GM19395 (cell line): Measurements from ENCODE around the gene OR4C45.
"Not testable (repeated sequence)": the region's sequence is repeated elsewhere in the genome, so short reads cannot be mapped to it uniquely, and the experiment has no call there.

Experiments used
- ATAC-seq: cut with Tn5 transposase; IDR thresholded peaks from one replicate; pipeline ENCODE4 v1.9.1; 2021; ENCODE audit warnings: mild to moderate bottlenecking, moderate library complexity; ENCODE audit not compliant: unreplicated experiment

OR4C45 gene

DNA sequence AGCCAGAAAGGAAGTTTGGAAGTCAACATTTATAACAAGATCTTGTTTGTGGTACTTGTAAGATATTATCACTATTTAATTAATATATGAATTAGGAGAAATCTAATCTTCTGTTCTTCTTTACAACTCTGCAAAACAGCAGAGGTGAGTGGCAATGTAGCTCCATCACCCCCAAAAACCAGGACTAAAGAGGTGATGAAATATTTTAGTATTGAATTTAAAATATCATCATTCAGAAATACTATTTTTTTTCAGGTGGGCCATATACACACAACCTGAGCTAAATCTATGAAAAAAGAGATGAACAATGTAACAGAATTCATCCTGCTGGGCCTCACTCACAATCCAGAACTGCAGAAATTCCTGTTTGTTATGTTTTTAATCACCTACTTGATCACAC is at the start of gene OR4C45:
Gene OR4C45, plus strand, starts transcription at position 301 of the 400 bp plus-strand sequence.
- no peak for ATAC-seq

DNA sequence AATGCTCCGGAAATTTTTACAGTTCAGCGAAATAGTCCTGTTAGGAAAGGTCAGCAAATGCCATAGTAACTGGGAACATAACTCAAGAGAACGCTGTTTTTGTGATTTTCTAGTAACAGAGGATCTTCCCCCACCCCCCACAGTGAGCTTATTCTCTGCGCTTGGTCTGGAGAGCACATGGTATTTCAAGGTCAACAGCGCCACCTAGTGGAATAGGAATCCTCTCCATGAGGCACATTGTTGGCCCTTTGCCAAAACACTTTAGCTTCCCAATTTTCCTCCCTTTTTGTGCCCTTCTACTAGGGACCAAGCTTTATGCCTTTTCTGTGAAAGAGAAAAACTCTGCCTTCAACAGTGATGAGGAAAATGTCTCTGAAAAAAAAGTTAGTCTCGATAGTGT is 37.1 kb upstream of the OR4C45 start:
- ATAC-seq, result no peak

DNA sequence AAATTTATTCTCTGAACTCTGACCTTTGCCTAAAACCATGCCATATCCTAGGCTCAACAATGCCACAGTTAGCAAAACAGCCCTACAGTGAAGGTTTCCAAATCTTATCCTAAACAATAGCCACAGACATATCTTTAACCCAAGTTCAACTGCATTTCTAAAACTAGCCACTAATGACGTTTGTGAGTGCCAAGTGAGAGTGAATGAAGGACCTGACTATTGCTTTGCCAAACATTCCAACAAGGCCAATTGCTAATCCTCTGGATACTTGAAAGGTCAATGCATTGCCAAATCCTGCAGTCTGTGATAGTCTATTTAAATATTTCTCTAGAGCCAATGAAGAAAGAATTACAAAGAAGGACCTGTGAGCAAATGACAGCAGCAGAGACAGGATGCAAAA is 2.5 kb upstream of the OR4C45 start:
- no peak for ATAC-seq

DNA sequence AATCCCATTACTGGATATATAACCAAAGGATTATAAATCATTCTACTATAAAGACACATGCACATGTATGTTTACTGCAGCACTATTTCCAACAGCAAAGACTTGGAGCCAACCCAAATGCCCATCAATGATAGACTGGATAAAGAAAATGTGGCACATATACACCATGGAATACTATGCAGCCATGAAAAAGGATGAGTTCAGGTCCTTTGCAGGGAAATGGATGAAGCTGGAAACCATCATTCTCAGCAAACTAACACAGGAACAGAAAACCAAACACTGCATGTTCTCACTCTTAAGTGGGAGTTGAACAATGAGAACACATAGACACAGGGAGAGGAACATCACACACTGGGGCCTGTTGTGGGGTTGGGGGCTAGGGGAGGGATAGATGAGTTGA is 3.6 kb downstream of the OR4C45 start:
- not testable (repeated sequence) for ATAC-seq

DNA sequence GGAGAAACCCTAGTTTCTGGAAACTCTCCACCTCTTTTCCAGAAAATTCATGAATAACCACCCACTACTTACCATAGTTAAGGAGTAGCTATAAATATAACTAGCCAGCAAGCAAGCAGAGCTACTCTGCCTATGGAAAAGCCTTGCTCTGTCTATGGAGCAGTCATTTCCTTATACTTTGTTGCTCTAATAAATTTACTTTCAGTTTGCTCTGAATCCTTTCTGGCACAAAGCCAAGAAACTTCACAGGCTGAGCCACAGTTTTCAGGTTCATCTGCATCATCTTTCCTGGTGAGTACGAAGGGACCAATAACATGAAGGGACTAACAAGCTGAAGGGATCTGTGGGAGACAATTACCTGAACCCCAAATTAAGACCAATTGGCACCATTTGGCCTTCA is 4.6 kb downstream of the OR4C45 start:
- ATAC-seq, result no peak

DNA sequence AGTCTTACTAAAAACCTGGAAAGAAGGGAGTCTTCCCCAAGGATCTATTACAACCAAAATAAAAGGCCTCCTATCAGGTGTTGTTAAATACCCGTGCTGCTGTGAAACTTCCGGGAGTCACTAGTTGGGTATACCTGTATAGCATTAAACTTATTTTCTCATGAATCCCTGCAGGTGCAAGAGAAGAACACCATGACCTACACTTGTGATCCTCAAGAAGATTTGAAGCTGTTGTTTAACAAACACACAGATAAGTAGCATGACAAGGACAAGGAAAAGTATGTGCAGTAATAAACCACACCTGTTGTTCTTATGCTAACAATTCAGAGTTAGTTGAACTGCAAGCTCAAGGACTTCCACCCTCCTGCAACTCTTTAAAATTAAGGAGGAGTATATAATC is 12.0 kb downstream of the OR4C45 start:
- ATAC-seq, result no peak

DNA sequence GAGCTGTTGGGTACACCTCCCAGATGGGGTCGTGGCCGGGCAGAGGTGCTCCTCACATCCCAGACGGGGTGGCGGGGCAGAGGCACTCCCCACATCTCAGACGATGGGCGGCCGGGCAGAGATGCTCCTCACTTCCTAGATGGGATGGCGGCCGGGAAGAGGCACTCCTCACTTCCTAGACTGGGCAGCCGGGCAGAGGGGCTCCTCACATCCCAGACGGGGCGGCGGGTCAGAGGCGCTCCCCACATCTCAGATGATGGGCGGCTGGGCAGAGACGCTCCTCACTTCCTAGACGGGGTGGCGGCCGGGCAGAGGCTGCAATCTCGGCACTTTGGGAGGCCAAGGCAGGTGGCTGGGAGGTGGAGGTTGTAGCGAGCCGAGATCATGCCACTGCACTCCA is 30.4 kb downstream of the OR4C45 start:
- ATAC-seq, result not testable (repeated sequence)

DNA sequence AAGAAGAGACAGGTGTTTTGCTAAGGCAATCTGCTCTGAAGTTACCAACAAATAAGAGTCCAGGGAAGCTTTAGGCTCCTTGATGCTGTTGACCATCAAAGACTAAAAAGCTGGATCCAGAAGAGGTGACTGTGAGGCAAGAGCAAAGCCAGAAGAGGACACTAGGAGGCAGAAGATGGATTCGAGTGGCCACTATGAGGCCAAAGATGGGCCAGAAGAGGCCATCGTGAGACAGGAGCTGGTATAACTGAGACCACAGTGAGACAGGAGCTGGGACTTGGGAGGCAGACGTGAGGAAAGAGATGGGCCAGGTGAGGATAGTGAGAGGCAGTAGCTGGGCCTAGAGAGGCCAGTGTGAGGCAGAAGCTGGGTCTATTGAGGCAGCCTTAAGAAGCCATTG is 37.7 kb downstream of the OR4C45 start:
- no peak for ATAC-seq

DNA sequence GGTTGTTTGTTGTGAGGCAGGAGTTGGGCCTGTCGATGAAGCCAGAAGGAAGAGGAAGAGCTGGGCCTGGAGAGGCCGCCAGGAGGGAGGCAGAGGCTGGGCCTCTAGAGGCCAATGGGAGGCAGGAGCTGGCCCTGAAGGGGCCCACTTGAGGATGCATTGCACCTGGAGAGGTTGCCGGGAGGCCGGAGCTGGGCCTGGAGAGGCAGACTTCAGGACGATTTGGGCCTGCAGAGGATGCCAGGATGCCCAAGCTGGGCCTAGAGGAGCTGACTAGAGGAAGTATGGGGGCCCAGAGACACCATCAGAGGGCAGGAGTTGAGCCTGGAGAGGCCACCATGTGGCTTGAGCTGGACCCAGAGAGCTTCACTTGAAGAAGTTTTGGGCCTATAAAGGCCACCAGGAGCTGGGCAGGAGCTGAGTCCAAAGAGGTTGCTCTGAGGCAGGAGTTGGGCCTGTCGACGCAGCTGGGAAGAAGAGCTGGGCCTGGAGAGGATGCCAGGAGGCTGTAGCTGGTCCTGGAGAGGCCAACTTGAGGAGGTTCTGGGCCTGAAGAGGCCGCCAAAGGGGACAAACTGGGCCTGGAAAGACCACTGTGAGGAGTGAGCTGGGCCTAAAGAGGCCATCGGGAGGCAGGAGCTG is 39.0 kb downstream of the OR4C45 start:
- no peak for ATAC-seq

DNA sequence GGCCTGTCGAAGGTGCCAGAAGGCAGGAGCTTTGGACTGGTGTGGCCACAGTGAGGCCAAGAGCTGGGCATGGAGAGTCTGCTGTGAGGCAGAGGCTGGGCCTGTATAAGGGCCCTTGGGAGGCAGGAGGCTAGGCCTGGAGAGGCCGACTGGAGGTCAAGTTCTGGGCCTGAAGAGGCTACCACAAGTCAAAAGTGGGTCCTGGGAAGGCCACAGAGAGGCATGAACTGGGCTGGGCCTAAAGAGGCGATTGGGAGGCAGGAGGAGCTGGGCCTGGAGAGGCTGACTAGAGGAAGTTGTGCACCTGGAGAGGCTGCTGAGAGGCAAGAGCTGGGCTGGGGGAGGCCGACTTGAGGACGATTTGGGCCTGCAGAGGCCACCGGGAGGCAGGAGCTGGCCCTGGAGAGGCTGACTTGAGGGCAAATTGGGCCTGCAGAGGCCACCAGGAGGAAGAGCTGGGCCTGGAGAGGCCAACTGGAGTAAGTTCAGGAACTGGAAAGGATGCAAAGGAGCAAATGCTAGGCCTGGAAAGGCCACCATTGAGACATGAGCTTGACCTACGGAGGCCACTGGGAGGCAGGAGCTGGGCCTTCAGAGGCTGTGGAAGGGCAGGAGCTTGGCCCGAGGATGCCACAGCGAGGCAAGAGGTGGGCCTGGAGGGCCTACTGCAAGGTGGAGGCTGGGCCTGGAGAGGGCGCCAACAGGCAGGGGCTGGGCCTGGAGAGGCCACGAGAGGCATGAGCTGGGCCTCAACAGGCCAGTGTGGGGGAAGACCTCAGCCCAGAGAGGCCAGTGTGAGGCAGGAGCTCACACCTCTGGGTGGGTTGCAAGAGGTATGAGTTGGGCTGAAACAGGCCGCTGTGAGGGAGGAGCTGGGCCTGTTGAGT is 39.8 kb downstream of the OR4C45 start:
- ATAC-seq, result no peak

DNA sequence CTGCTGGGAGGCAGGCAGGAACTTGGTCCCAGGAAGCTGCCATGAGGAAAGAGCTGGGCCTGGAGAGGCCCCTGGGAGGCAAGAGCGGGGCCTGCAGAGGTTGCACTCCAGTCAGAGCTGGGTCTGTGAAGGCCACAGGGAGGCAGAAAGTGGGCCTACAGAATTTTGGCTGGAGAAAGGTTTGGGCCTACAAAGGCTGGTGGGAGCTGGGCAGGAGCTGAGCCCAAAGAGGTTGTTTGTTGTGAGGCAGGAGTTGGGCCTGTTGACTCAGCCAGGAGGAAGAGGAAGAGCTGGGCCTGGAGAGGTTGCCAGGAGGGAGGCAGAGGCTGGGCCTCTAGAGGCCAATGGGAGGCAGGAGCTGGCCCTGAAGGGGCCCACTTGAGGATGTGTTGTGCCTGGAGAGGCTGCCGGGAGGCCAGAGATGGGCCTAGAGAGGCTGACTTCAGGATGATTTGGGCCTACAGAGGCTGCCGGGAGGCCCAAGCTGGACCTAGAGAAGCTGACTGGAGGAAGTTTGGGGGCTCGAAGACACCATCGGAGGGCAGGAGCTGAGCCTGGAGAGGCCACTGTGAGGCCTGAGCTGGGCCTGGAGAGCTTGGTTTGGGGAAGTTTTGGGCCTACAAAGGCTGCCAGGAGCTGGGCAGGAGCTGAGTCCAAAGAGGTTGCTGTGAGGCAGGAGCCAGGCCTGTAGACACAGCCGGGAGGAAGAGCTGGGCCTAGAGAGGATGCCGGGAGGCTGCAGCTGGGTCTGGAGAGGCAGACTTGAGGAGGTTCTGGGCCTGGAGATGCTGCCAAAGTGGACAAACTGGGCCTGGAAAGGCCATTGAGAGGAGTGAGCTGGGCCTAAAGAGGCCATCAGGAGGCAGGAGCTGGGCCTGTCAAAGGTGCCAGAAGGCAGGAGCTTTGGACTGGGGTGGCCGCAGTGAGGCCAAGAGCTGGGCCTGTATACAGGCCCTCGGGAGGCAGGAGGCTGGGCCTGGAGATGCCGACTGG is 40.7 kb downstream of the OR4C45 start:
- ATAC-seq, result no peak

DNA sequence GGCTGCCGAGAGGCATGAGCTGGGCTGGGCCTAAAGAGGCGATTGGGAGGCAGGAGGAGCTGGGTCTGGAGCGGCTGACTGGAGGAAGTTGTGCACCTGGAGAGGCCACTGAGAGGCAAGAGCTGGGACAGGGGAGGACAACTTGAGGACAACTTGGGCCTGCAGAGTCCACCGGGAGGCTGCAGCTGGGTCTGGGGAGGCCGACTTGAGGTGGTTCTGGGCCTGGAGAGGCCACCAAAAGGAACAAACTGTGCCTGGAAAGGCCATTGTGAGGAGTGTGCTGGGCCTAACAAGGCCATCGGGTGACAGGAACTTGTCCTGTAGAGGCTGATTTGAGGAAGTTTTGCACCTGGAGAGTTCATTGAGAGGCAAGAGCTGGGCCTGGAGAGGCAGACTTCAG is 41.5 kb downstream of the OR4C45 start:
- no peak for ATAC-seq

DNA sequence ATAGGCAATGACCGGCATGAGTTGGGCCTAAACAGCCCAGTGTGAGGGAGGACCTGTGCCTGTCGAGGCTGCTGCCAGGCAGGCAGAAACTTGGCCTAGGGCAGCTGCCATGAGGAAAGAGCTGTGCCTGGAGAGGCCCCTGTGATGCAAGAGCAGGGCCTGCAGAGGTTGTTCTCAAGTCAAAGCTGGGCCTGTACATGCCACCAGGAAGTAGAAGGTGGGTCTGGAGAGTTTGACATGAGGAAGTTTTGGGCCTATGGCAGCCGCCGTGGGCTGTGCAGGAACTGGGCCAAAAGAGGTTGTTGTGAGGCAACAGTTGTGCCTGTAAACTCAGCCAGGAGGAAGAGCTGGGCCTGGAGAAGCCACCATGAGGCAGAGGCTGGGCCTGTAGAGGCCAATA is 43.2 kb downstream of the OR4C45 start:
- ATAC-seq, result no peak

DNA sequence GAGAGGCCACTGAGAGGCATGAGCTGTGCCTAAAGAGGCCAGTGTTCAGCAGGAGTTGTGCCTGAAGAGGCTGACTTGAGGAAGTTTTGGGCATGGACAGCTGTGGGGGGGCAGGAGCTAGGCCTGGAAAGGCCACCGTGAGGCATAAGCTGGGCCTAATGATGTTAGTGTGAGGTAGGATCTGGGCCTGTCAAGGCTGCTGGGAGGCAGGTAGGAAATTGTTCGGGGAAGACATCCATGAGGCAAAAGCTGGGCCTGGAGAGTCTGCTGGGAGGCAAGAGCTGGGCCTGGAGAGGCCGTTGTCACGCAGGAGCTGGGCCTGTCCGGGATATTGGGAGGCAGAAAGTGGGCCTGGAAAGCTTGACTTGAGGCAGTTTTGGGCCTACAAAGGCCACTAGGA is 44.9 kb downstream of the OR4C45 start:
- no peak for ATAC-seq

DNA sequence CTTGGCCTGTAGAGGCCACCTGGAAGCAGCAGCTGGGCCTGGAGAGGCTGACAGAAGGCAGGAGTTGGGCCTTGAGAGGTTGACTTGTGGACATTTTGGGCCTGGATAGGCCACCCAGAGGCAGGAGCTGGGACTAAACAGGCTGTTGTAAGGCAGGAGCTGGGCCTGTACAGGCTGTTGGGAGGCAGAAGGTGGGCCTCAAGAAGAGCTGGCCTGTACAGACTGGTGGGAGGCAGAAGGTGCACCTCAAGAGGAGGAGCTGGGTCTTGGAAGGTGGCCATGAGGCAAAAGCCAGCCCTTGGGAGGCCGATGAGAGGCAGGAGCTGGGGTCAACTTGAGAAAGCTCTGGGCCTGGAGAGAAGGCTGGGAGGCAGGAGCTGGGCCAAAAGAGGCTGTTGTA is 45.3 kb downstream of the OR4C45 start:
- ATAC-seq, result no peak

DNA sequence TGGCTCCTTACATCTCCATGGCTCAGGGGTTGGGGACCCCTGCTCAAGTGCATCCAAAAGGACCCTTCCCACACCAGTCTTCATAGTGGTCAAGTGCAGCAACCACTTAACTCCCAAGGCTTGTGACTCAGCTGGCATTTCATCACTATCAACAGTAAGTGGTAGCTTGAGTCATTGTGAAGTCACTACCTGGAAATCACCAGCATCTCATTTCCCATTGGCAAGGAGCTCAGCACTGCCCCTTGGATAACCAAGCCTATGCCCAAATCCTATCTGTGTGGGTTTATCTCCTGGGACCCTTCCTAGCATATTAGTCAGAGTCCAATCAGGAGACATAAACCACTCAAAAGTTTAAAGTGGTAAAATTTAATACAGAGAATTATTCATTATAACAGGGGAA is 46.3 kb downstream of the OR4C45 start:
- not testable (repeated sequence) for ATAC-seq

DNA sequence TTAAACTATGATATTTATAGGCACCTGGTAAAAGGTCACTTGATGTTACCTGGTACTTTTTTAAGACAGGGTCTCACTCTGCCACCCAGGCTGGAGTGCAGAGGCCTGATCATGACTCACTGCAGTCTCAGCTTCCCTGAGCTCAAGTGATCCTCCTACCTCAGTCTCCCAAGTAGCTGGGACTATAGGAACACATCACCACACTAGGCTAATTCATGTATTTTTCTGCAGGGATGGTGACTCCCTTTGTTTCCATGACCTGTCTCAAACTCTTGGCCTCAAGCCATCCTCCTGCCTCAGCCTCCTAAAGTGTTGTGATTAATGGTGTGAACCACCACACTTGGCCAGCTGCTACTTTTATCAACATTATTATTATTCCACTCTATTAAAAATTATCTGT is 47.6 kb downstream of the OR4C45 start:
- no peak for ATAC-seq
